HG03066 (cell line): ENCODE measurements around the gene MYO1G.
"Not testable (repeated sequence)": the region's sequence is repeated elsewhere in the genome, so short reads cannot be mapped to it uniquely, and the experiment has no call there.

Experiments used
- ATAC-seq: cut with Tn5 transposase; IDR thresholded peaks from one replicate; pipeline ENCODE4 v1.9.1; 2021; ENCODE audit warnings: low read depth; ENCODE audit not compliant: unreplicated experiment

The MYO1G gene

DNA sequence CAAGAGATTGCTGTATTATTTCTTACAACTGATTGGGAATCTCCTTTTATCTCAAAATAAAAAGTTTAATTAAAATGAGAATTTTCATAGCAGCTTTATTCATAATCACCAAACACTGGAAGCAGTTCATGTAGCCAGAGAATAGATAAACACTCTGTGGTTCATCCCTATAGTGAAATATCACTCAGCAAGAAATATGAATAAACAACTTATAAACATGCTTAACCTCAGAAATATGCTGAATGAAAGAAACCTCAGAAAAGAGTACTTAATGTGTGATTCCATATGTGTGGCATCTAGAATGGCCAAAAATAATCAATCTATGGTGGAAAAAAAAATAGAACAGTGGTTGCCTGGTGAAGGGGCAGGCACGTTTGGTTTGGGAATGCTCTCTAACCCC, 33.3 kb downstream of the MYO1G start:
- no peak for ATAC-seq

- ATAC-seq, result no peak
Measured at GRCh38 chr7:44944821-44945220, 34.0 kb downstream of the MYO1G start.

DNA sequence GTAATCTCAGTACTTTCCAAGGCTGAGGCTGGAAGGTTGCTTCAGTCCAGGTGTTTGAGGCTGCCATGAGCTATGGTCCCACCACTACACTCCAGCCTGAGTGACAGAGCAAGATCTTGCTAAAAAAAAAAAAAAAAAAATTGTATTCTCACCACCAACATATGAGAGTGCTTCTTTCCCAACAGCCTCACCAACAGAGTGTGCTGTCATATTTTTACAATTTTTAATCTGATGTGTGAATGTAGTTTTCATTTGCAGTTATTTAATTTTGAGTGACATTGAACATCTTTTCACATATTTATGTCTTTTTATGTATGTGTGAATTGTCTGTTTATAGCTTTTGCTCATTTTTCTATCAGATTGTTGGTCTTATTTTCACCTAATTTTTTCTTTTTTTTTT, 35.2 kb downstream of the MYO1G start:
- no peak for ATAC-seq

GRCh38 chr7:44937426-44937825, 41.4 kb downstream of the MYO1G start:
- no peak for ATAC-seq

DNA sequence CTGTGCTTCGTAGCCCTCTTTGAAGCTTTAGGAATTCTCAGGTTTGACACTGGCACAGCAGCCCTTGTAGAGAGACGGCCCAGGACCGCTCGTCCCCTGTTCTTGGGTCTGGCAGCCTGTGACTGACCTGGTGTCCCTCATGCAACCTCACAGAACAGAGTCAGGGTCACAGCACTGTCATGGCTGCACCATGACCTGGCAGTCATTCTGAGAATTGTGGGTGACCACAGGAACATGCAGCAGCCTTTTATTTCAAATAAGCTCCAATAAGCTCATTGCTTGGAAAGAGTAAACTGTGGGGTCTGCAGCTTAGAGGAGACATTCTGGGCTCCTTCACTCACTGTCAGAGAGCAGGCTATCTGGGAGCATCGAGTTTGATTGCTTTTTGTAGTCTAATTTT, 42.5 kb downstream of the MYO1G start:
- ATAC-seq, result no peak

GRCh38 chr7:44935583-44935982, 43.2 kb downstream of the MYO1G start:
- no peak for ATAC-seq

- no peak for ATAC-seq
Measured at GRCh38 chr7:44935016-44935415, 43.8 kb downstream of the MYO1G start.

- ATAC-seq, result not testable (repeated sequence)
Measured at GRCh38 chr7:44934510-44934909, 44.3 kb downstream of the MYO1G start.

- no peak for ATAC-seq
Measured at GRCh38 chr7:44930921-44931320, 47.9 kb downstream of the MYO1G start.

DNA sequence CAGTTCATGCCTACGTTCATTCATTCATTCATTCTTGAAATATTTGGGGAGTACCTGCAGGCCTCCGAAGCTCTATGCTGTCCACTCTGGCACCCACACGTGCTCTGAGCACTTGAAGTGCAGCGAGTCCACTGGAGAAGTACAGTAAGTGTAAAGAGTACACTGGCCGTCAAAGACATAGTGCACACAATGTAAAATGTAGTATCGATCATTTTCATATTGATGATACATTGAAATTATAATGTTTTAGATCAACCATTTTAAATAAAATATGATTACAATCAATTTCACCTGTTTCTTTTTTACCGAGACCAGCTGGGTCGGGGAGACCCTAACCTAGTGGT, 56.5 kb downstream of the MYO1G start:
- no peak for ATAC-seq

DNA sequence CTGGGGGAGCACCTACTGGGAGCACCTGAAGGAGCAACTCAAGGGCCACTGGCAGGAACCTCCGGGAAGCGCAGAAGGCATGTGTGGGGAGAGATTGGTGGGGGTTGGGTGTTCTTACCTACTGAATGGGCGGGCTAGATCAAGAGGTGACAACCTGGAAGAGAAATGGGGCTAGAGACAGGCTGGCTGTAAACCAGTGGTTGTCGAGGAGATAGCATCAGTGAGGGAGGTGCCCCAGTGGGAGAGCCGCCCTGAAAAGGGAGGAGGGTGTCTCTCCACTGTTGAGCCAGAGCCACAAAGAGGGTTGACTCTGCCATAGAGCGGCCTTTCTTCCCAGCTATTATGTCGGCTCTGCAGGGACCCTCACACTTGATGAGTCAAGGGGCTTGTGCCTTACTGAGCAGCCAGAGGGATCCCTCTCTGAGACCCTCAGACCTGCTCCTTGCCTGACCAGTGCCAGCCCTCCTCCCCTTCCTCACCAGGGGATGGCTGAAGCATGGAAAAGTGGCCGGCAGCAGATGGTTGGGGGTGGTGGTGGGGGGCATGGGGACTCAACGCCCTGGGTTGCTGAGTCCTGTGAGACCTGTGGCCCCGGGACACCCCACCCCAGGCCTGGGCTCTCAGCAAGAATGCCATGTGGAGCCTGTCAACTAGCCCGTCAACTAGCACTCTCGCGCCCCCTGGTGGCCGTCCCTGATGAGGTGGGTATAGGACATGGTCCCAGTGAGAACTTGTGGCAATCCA, 57.0 kb downstream of the MYO1G start:
- peak; percentile 72 for ATAC-seq

- ATAC-seq, result no peak
Measured at GRCh38 chr7:44920119-44920518, 58.7 kb downstream of the MYO1G start.

- no peak for ATAC-seq
Measured at GRCh38 chr7:44918029-44918428, 60.8 kb downstream of the MYO1G start.

DNA sequence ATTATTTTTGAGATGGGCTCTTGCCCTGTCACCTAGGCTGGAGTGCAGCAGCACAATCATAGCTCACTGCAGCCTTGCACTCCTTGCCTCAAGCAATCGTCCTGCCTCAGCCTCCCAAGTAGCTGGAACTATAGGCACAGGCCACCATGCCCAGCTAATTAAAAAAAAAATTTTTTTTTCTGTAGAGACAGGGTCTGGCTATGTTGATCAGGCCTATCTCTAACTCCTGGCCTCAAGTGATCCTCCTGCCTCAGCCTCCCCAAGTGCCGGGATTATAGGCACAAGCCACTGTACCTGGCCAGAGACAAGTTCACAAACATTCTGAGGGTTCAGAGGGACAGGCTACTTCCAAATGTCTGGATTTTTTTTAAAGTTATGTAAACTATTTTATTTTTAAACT, 61.4 kb downstream of the MYO1G start:
- no peak for ATAC-seq

- peak; percentile 82 for ATAC-seq
Measured at GRCh38 chr7:44914992-44915607, 63.7 kb downstream of the MYO1G start.

DNA sequence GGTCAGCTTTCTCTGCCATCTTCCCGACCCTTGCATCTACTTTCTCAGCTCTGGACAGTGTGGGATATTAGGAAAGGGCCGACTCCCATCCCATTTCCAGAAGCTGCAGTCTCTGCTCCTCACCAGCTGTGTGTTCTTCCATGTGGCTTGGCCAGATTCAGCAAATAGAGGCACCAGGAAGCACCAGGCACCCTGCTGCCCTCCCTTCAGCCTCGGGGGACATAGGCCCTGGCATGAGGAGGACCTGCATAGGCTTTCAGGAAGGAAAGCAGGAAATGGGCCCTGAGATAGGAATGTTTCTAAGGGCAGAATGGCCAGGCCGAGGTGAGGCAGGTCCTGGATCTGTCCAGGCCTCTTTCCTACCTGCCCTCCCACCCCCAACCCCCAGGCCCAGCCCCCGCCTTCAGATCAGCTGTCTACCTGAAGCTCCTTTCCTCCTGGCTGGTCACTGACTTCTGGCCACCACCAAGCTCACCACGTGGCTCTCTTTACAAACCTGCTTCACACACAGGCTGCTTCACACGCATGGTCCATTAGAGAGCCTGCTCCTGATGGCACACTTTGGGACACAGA, 66.0 kb downstream of the MYO1G start:
- no peak for ATAC-seq
